Right lobe of liver (tissue), 6 donors: ENCODE measurements around the gene ING5. TPM values are rescaled to one million over a fixed set of nuclear protein-coding genes. Genes with fewer than 3 reads are reported as not detected.
"Not testable (repeated sequence)": the region's sequence is repeated elsewhere in the genome, so short reads cannot be mapped to it uniquely, and the experiment has no call there.

ENCODE experiments used
- ATAC-seq, 4 donors: fragments of 200-7000 bp; cut with Tn5 transposase; one replicate each; pipeline ENCODE4 v1.9.1; 2020; ENCODE audit warnings: mild to moderate bottlenecking in 4 of 4, moderate library complexity in 4 of 4
- DNase-seq, 3 donors: peaks; one replicate each; pipeline ENCODE4 v3.0.0-alpha.2; 2020
- H3K27ac ChIP-seq, 3 donors: fragments of 200-600 bp; one replicate each; pipeline ENCODE4 v1.8.0; 2022
- H3K27me3 ChIP-seq, 2 donors: fragments of 200-600 bp; one replicate each; pipeline ENCODE4 v1.8.0; 2022
- H3K36me3 ChIP-seq, 4 donors: fragments of 200-600 bp; sonication (generic) in 1 of 4; one replicate each; pipeline versions ENCODE4 v1.5.1 to v1.8.0; 2017 to 2022; ENCODE audit warnings: control low read depth in 1 of 4
- H3K4me1 ChIP-seq, 4 donors: fragments of 200-600 bp; sonication (generic) in 1 of 4; one replicate each; pipeline versions ENCODE4 v1.5.1 to v1.8.0; 2017 to 2022; ENCODE audit warnings: control low read depth in 1 of 4
- H3K4me3 ChIP-seq, 3 donors: fragments of 200-600 bp; one replicate each; pipeline ENCODE4 v1.8.0; 2022
- H3K9me3 ChIP-seq, 4 donors: fragments of 200-600 bp; sonication (generic) in 1 of 4; one replicate each; pipeline versions ENCODE4 v1.5.1 to v1.8.0; 2017 to 2022; ENCODE audit warnings: control low read depth in 1 of 4
- CTCF ChIP-seq, 4 donors: fragments of 200-600 bp in 3 of 4; fragments of 450-650 bp in 1 of 4; IDR thresholded peaks; one replicate each; pipeline versions ENCODE4 v1.5.1 to v1.8.0; 2016 to 2022; ENCODE audit warnings: antibody characterized with exemption in 4 of 4, mild to moderate bottlenecking in 2 of 4
- POLR2A ChIP-seq: fragments of 450-650 bp; IDR thresholded peaks from one replicate; pipeline ENCODE4 v1.6.1; 2017; ENCODE audit warnings: antibody characterized with exemption, mild to moderate bottlenecking
- WGBS: methylation state at CpG from one replicate; pipeline ENCODE4 v1.1.6; 2018; ENCODE audit warnings: low coverage, low lambda C conversion rate; ENCODE audit not compliant: insufficient coverage; ENCODE audit errors: missing lambda C conversion rate; 5-methylcytosine and 5-hydroxymethylcytosine counted together
- intact Hi-C, 2 donors: fragments of 100-400 bp; cut with DNase I; formaldehyde crosslinking; loops; one replicate each; pipeline versions ENCODE4 v1.11.2 to v1.14.1; 2022
- total RNA-seq, 6 experiments: library from RNA; depleted of rRNA in 2 of 6; stranded (reverse); fragments of >200 nt in 2 of 6; fragmentation: NEBNext Ultra II Directional in 3 of 6; extraction: Animal tissue kit (Norgen Biotek cat#: 25700) in 3 of 6; gene quantifications; one replicate each; pipeline versions ENCODE4 v1.1.0 to v1.2.4, GENCODE V29; 2016 to 2023
- donor health status: DM: no; HTN: yes; CAD: no.
- donor health status: DM: no; HTN: no; CAD: no.
- donor health status: DM: no; HTN: no; CAD: no.
- donor health status: DM: no; HTN: yes; CAD: no.
- donor health status: DM: no; HTN: yes; CAD: no.

ING5 gene
- total RNA-seq, 6 experiments from 2014 or later, result 8.2 to 20.3 (median 13.0) TPM

GRCh38 chr2:241658296-241658695 is 43.5 kb upstream of the ING5 start:
- Histone ChIP-seq H3K4me1 (no peaks in the 10 kb centered on the region), H3K36me3 (peaks cover 0 to 31% (median 9%) of the 10 kb centered on the region in 4 donors), H3K27ac (no peak overlapping the region), H3K4me3 (no peak overlapping the region), H3K27me3 (no peaks in the 10 kb centered on the region), H3K9me3 (no peaks in the 10 kb centered on the region)
- no peak for TF ChIP-seq CTCF (IDR thresholded peaks at IDR 0.05)
- TF ChIP-seq POLR2A, result no peak
- 83% methylated on average over 1 of the region's 5 CpGs for WGBS
- intact Hi-C loops, result no loop called here
- DNase-seq, result no peak
- no peak for ATAC-seq

GRCh38 chr2:241659150-241659739 is 42.6 kb upstream of the ING5 start:
- Histone ChIP-seq H3K36me3 (peaks cover 0 to 31% (median 9%) of the 10 kb centered on the region in 4 donors), H3K9me3 (no peaks in the 10 kb centered on the region), H3K27ac (no peak overlapping the region), H3K4me1 (no peaks in the 10 kb centered on the region), H3K4me3 (no peak overlapping the region), H3K27me3 (no peaks in the 10 kb centered on the region)
- TF ChIP-seq POLR2A, result no peak
- peak; percentile 57 to 64 (median 58) for TF ChIP-seq CTCF (IDR thresholded peaks at IDR 0.05)
- DNase-seq, result peak in 1 of 3 donors; percentile 68
- peak; percentile 57 to 84 (median 79) for ATAC-seq
- WGBS, result 24% methylated on average over 11 of the region's 26 CpGs
- intact Hi-C loops, result no loop called here

GRCh38 chr2:241660593-241661213 is 41.1 kb upstream of the ING5 start:
- Histone ChIP-seq H3K9me3 (no peaks in the 10 kb centered on the region), H3K36me3 (peaks cover 0 to 20% (median 2%) of the 10 kb centered on the region in 4 donors), H3K27ac (no peak overlapping the region), H3K27me3 (no peaks in the 10 kb centered on the region), H3K4me3 (no peak overlapping the region), H3K4me1 (no peaks in the 10 kb centered on the region)
- 68% methylated on average over 7 of the region's 14 CpGs for WGBS
- ATAC-seq, result no peak
- intact Hi-C loops, result no loop called here
- TF ChIP-seq CTCF (IDR thresholded peaks at IDR 0.05) (no peak), POLR2A (no peak)
- DNase-seq, result no peak

GRCh38 chr2:241662731-241663130 is 39.1 kb upstream of the ING5 start:
- H3K4me1 ChIP-seq, ATAC-seq, H3K9me3 ChIP-seq, H3K4me3 ChIP-seq, intact Hi-C loops, H3K27me3 ChIP-seq, H3K27ac ChIP-seq, DNase-seq: not testable (repeated sequence)
- 87% methylated on average over 17 of the region's 24 CpGs for WGBS
- peaks cover 0 to 32% (median 4%) of the 10 kb centered on the region in 4 donors for H3K36me3 ChIP-seq

GRCh38 chr2:241665731-241666440 is 36.0 kb upstream of the ING5 start:
- Histone ChIP-seq H3K27ac (no peak overlapping the region), H3K9me3 (no peaks in the 10 kb centered on the region), H3K4me1 (no peaks in the 10 kb centered on the region), H3K4me3 (no peak overlapping the region), H3K36me3 (peaks cover 0 to 33% (median 8%) of the 10 kb centered on the region in 4 donors), H3K27me3 (no peaks in the 10 kb centered on the region)
- no peak for TF ChIP-seq POLR2A
- TF ChIP-seq CTCF (IDR thresholded peaks at IDR 0.05), result no peak
- intact Hi-C loops, result no loop called here
- 66% methylated on average over 14 of the region's 23 CpGs for WGBS
- ATAC-seq (no peak), DNase-seq (no peak)
